ENCODE results near the gene CENPS.

GRCh38 chr1:10398278-10398733, 31.9 kb upstream of the CENPS start:
- TF ChIP-seq CTCF (conservative IDR thresholded peaks at IDR 0.05 in 1 of 2, IDR thresholded peaks at IDR 0.05 in 1 of 2; ENCODE audit: extremely low read depth in 1 of 2, insufficient read depth in 1 of 2, low read depth in 1 of 2, low read length in 2 of 2) (no peak), EZH2 (IDR thresholded peaks at IDR 0.05; ENCODE audit: borderline replicate concordance, low read length) (no peak)

Data from mammary epithelial cell (primary cell).